ENCODE measurements around the gene VPS16.

GRCh38 chr20:2822073-2822472 lies 18.5 kb upstream of the VPS16 start:
- TF ChIP-seq POLR2AphosphoS5 (IDR thresholded peaks at IDR 0.05) (no peak), CTCF (IDR thresholded peaks at IDR 0.05) (no peak)
